ENCODE data around the gene FIZ1.

The FIZ1 gene

DNA sequence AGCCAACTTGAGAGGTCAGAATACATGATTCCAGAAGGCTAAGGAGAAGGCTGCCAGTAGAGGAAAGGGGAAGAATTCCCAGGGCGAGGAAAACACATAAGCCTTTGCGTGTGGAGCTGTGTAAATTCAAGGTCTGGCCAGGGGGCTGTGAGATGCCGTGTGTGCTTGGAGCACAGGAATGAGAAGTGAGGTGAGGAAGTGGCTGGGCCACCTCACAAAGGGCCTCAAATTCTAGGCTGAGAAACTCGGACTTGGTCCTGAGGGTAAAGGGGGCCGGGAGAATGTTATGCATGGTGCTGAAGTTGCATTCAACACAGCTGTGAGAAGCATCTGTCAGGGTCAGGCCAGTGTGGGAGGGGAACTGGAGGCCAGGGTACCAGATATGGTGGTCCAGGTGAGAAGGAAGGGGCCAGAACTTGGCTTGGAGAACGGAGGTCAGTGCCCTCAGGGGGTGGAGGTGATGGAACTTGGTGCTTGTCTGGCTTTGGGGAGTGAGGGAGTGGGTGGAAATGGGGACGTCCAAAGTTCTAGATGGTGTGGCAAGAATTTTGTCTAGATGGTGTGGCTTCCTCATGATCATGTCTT lies 36.6 kb upstream of the FIZ1 start:
- no peak for DNase-seq

DNA sequence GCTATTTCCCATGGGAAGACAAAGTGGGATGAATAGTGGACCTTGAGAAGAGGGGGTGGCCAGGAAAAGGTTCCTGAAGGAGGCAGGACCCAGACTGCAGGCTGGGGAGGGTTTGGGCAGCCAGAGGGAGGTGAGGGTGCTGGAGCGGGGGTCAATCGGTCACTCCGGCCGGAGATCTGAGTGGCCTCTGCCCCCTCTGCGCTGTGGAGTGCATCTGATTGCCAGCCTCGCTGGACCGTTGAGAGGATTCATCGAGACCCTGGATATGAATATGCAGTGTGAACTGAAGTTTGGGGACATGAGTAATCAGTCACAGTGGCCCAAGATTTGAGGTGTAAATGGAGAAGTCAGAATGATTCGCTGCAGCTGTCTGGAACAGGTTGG lies 36.0 kb upstream of the FIZ1 start:
- DNase-seq: no peak

DNA sequence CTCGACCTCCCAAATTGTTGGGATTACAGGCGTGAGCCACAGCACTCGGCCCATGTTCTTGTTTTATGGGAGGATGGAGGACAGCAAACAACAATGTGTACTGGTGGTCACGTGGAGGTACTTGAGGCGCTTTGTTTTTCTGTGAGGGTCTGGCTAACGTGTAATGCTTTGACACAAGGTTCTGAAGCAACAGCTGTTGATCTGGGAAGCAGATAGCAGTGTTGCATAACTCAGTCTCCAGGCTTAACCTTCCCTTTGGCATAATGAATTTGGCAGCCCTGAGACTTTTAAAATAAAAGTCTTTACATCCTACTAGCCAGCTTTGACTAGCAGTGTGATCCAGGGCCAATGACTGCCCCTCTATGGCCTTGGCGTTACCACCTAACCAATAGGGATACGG lies 34.5 kb upstream of the FIZ1 start:
- DNase-seq: no peak

DNA sequence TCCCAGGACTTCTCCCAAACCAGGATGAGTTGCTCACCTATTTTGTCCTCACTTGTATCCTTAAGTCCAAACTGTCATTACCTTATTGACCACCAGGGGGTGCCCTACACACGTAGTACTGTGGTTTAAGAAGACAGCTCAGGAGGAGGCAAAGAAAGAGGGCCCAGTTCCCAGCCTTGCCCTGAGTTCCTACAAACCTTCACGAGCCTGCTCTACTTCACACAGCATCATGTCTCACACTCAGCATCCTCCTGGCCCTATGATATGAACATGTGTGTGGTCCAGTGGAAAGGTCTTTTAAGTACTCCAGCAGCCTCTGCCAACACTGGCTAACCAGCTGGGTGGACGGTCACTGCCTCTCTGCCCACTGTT lies 33.1 kb upstream of the FIZ1 start:
- peak; percentile 93 for DNase-seq

DNA sequence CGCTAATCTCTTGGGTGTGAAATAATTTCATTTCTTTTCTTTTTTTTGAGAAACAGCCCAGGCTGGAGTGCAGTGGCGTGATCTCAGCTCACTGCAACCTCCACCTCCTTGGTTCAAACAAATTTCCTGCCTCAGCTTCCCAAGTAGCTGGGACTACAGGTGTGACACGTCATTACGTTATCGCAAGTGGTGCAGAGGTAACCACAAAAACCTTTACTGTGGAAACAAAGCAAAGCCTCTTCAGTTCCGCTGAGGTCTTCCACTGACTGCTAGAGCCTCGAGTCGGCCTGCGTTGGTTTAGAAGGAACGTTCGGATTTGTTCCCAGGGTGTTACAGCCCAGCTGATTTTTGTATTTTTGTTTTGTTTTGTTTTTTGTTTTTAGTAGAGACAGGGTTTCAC lies 27.0 kb upstream of the FIZ1 start:
- peak; percentile 93 for DNase-seq

DNA sequence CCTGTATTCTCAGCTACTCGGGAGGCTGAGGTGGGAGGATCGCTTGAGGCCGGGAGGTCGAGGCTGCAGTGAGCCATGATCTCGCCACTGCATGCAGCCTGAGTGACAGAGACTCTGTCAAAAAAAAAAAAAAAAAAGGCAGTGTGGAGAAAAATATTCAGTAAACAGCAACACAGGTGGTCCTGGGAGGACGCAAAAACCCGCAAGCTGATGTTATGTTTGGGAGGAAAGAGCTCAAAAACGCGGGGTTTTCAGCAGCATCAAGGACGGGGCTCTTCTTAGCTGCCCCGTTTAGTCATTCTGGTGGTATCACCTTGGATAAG lies 25.6 kb upstream of the FIZ1 start:
- DNase-seq: no peak

DNA sequence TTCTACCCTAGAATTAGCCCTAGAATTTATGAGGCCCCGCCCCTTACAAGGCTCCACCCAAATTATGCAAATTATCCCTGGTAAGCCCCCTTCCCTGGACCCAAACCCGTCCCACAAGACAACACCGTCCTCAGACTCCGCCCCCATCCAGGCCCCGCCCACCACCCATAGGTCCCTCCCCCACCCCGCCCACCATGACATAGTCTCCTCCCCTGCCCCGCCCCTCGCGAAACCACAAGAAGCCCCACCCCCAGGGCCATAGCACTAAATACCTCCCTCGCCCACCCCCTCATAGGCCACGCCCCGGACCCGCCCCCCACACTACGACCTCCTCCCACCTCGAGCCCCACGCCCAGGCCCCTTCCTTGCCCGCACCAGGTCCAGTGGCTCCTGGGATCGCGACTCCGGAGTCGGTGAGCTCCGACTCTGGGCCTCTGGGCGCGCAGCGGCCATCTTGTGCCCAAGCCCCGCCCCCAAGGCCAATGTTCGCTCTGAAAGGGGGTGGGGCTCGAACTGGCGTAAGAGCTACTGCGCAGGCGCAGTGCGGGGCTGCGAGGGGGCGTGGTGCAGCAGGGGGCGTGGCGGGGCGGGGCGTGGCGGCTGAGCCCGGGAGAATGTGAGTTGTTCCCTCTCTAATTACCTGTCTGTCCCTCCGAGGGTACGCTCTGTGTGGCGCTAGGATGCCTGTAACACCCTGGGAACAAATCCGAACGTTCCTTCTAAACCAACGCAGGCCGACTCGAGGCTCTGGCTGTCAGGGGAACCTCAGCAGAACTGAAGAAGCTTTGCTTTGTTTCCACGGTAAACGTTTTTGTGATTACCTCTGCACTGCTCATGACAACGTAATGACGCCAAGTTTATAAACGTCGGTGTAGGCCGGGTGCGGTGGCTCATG lies 25.0 kb upstream of the FIZ1 start, which contains the start of gene ZNF784:
ZNF784 (minus strand) TSS at position 458 of the 895 bp plus-strand sequence; CDS start at position 453, 5 bp downstream.
- peak; percentile 96 for DNase-seq

DNA sequence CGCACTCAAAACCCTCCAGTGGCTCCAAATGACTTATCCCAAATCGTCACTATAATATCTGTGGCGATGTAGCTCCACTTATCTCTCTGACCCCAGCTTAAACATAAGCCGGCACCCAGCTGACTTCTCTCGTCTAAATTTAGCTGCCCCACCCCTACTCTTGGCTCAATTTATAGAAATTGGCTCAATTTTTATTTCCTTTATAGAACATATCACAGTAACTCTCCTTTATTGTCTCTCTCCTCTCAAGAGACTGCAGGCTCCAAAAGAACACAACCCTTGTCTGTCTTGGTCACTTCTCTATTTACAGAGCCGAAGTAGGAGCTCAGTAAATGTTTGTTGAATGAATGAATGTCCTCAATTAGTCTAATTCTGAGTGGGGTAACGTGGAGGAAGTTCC lies 24.2 kb upstream of the FIZ1 start:
- no peak for DNase-seq

DNA sequence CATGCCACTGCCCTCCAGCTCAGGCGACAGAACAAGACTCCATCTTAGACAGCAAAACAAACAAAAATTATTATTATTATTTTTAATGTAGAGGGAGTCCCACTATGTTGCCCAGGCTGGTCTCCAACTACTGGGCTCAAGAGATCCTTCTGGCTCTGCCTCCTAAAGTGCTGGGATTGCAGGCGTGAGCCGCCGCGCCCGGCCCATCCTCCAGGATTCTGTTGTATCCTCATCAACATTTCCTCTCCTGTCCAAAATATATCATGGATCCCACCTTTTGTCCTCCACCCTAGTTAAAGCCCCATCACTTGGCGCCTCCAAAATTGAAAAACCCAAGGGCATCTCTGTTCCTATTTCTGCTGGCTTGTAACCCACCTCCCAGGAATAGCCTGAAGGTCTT lies 23.8 kb upstream of the FIZ1 start:
- DNase-seq: no peak

DNA sequence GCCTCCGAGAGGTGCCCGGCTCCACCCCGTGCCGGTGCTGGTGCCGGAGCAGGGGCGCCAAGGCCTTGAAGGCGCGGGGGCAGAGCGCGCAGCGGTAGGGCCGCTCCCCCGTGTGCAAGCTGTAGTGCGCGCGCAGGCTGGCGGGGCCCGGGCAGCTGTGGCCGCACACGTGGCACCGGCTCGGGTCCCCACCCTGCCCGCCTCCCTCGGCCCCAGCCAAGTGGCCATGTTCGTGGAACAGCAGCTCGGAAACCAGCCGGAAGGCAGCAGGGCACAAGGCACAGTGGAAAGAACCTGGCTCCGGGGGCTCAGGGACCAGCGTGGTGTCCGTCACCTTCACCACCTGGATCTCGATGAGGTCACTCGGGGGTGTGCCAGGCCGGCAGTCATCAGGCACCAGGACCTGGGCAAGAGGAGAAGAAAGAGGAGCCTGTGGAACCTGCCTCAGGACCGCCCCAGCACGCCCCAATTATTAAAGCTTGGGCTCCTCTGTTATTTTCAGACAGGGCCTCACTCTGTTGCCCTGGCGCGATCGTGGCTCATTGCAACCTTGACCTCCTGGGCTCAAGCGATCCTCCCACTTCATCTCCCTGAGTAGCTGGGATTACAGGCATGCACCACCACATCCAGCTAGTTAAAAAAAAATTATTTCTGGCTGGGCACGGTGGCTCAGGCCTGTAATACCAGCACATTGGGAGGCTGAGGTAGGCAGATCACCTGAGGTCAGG lies 23.1 kb upstream of the FIZ1 start:
- DNase-seq: no peak

DNA sequence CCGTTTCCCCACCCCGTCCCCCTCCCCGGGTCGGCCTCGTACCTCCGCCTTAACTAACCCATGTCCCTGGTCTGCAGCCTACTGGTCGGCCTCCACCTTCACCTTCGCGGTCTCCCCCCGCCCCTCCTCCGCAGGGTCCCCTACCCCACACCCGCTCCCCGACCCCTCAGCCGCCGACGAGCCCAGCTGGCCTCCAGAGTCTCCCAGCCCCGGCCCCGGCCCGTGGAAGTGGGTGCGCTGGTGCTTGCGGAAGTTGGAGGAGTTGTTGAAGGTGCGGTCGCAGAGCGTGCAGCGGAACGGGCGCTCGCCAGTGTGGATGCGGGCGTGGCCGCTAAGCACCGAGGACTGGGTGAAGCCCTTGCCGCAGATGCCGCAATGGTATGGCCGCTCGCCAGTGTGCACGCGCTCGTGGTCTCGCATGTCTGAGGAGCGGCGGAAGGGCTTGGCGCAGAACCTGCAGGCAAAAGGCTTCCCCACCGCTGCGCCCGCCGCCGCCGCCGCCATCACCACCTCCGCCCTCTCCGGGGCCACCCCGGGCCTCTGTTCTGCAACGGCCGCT lies 22.4 kb upstream of the FIZ1 start:
- no peak for DNase-seq

DNA sequence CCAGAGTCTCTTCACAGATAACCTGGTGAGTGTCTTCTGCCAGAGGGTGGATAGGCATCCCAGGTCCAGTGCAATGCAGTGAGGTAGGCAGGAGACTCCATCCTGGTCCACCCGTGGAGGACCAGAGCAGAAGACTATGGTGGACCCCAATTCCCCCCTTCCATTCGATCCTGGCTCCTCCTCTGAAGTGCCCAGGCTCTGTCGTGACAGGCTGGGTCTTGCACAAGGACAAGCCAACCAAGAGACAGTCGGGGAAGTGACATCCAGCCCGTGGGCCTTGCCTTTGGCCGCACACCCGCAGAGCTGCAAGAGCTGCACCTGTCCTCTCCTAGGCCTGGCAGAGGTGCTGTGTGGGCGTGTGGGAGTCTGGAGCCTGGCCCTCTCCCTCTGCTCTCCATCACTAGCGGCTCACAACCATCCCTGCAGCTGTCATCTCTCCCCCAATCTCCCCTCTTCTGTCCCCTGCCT lies 21.9 kb upstream of the FIZ1 start:
- no peak for DNase-seq

DNA sequence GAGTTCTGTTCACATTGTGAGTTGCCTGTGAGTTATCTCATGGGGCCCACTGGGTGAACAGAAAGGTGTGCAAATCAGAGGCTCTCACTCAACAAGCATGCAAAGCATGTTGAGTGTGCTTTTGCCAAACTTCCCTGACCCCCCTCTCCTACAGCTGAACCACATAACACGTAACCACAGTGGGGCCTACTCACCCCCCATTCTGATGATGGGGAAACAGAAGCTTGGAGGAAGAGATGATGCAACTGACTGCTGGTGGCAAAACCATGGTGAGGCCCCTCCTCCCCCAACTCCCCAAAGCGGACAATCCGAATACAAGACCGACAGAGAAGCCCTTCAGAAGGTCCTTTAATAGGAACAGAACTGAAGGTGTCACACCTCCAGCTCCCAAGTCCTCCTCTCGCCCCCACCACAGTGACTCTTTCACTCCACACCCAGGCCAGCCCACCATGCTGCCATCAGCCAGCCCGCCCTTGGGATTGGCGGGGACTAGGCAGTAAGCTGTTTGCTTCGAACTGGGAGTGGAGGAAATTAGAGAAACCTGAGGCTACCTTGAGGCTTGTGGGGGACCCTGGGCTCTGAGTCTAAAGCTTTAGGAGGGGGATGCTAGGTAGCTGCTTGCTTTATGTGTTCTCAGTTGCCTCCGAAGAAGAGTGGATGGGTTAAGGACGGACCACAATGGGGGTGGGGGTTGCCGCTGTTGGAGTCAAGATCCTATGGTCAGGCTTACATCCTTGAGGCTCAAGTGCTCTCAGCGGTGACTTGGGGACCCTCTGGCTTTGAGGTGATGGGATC lies 21.3 kb upstream of the FIZ1 start:
- DNase-seq: peak; percentile 23

DNA sequence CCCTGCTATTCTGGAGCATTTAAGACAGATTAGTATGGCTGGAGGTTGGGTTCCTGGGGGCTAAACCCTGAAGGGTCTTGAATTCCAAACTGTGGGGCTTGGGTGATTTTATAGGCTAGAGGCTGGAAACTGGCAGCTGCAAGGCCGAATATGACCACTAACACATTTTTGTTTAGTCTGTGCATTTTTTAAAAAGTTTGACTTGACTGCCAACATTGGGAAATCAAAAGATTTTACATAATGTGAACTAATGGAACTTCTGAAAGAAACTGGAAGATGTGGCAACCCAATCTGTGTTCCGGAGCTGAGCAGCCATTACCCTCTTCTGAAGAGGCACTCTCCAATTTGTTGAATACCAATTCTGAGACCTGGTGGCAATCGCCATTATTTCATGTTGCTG lies 20.0 kb upstream of the FIZ1 start:
- no peak for DNase-seq

DNA sequence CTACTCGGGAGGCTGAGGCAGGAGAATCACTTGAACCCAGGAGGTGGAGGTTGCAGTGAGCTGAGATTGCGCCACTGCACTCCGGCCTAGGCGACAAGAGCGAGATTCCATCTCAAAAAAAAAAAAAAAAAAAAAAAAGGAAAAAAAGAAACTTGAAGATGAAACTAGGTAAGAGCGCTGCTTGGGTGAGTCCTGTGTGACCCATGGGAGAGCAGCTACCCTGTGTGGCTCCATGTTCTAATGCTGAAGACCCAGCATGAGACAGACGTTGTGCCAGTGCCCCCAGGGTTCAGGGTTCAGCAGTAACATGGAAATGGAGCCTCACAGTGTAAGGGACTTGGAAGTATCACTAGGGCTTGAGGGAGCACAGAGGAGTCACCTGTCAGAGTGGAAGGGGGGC lies 19.1 kb upstream of the FIZ1 start:
- DNase-seq: no peak

DNA sequence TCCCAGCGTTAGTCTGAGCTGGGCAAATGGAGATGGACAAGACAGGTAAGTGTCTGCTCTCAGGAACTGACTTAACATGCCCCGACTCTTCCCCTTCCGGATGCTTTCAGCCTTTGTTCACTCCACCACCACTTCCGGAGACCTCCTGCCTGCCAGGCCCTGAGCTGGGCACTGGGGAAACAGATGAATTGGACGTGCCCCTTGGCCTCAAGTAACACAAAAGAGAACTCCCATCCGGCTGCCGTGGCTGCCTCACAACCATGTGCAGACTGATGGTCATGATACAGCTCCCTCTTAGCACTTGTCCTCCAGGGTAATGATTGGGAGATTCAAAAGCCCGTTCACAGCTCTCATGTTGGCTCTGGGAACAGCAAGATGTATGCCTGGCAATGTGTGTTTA lies 18.1 kb upstream of the FIZ1 start:
- no peak for DNase-seq

DNA sequence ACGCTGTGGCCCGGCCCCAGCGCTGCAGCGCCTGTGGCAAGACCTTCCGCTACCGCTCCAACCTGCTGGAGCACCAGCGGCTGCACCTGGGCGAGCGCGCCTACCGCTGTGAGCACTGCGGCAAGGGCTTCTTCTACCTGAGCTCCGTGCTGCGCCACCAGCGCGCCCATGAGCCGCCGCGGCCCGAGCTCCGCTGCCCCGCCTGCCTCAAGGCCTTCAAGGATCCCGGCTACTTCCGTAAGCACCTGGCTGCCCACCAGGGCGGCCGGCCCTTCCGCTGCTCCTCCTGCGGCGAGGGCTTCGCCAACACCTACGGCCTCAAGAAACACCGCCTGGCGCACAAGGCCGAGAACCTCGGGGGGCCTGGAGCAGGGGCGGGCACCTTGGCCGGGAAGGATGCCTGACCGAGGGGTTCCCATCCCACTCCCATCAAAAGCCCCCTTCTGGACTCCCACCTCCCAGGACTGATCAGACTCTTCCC lies 17.1 kb upstream of the FIZ1 start:
- DNase-seq: no peak

DNA sequence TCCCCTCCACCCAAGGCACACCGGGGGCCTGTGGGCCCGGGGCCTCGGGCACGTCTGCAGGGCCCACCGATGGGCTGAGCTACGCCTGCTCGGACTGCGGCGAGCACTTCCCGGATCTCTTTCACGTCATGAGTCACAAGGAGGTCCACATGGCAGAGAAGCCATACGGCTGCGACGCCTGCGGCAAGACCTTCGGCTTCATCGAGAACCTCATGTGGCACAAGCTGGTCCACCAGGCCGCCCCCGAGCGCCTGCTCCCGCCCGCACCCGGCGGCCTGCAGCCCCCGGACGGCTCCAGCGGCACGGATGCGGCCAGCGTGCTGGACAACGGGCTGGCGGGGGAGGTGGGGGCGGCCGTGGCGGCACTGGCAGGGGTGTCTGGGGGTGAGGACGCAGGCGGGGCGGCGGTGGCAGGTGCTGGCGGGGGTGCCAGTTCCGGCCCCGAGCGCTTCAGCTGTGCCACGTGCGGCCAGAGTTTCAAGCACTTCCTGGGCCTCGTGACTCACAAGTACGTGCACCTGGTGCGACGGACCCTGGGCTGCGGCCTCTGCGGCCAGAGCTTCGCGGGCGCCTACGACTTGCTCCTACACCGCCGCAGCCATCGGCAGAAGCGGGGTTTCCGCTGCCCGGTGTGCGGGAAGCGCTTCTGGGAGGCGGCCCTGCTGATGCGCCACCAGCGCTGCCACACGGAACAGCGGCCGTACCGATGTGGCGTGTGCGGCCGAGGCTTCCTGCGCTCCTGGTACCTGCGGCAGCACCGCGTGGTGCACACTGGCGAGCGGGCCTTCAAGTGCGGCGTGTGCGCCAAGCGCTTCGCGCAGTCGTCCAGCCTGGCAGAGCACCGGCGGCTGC lies 16.5 kb upstream of the FIZ1 start:
- no peak for DNase-seq

DNA sequence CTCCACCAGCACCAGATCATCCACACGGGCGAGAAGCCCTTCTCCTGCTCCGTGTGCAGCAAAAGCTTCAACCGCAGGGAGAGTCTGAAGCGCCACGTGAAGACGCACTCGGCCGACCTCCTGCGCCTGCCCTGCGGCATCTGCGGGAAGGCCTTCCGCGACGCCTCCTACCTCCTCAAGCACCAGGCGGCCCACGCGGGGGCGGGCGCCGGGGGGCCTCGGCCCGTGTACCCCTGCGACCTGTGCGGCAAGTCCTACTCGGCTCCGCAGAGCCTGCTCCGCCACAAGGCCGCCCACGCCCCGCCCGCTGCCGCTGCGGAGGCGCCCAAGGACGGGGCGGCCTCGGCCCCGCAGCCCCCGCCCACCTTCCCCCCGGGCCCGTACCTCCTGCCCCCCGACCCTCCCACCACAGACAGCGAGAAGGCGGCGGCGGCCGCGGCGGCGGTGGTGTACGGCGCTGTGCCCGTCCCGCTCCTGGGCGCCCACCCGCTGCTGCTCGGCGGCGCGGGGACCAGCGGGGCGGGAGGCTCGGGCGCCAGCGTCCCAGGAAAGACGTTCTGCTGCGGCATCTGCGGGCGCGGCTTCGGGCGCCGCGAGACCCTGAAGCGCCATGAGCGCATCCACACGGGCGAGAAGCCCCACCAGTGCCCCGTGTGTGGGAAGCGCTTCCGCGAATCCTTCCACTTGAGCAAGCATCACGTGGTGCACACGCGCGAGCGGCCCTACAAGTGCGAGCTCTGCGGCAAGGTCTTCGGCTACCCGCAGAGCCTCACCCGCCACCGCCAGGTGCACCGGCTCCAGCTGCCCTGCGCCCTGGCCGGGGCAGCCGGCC lies 15.6 kb upstream of the FIZ1 start:
- no peak for DNase-seq

DNA sequence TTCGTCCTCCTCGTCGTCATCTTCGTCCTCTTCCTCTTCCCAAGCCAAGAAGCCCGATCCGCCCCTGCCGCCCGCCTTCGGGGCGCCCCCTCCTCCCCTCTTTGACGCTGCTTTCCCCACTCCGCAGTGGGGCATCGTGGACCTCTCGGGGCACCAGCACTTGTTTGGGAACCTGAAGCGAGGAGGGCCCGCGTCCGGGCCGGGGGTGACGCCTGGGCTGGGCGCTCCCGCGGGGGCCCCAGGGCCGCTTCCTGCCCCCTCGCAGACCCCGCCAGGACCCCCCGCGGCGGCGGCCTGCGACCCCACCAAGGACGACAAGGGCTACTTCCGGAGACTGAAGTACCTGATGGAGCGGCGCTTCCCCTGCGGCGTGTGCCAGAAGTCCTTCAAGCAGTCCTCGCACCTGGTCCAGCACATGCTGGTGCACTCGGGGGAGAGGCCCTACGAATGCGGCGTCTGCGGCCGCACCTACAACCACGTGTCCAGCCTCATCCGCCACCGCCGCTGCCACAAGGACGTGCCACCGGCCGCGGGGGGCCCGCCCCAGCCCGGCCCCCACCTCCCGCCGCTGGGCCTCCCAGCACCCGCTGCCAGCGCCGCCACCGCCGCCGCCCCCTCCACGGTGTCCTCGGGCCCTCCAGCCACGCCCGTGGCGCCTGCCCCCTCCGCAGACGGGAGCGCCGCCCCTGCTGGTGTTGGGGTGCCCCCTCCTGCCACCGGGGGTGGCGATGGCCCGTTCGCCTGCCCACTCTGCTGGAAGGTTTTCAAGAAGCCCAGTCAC lies 14.8 kb upstream of the FIZ1 start:
- no peak for DNase-seq
